HepG2 (cell line): Measurements from ENCODE around the gene DDX23. TPM values are rescaled to one million over a fixed set of nuclear protein-coding genes. Genes with fewer than 3 reads are reported as not detected.

Experiments
- AFF4 ChIP-seq: sonication (generic); formaldehyde crosslinking; IDR thresholded peaks from 2 replicates; pipeline ENCODE4 v1.4.0; 2020; ENCODE audit warnings: missing genetic modification reagents
- ESRRA ChIP-seq: sonication (generic); formaldehyde crosslinking; IDR thresholded peaks from 2 replicates; pipeline ENCODE4 v1.5.1; 2020; ENCODE audit warnings: mild to moderate bottlenecking, low read depth, missing genetic modification reagents
- GABPB1 ChIP-seq: IDR thresholded peaks from 2 replicates; pipeline ENCODE4 v1.6.1; 2016; ENCODE audit warnings: mild to moderate bottlenecking, missing genetic modification reagents, moderate library complexity, missing compliant biosample characterization
- HNRNPLL ChIP-seq: fragments of 200-400 bp; formaldehyde crosslinking; IDR thresholded peaks from 2 replicates; pipeline ENCODE4 v1.6.1; 2017; ENCODE audit warnings: mild to moderate bottlenecking, low read depth, low read length; ENCODE audit not compliant: poor library complexity, severe bottlenecking
- KDM2A ChIP-seq: sonication (generic); formaldehyde crosslinking; IDR thresholded peaks from 2 replicates; pipeline ENCODE4 v1.4.0; 2020; ENCODE audit warnings: low read depth, missing genetic modification reagents, borderline replicate concordance
- LCORL ChIP-seq, 2 experiments: fragments of 450-650 bp in 1 of 2; sonication (generic) in 1 of 2; formaldehyde crosslinking in 1 of 2; IDR thresholded peaks; 2 replicates each; pipeline versions ENCODE4 v1.5.0 to v1.6.1; 2017 to 2020; ENCODE audit warnings: antibody characterized with exemption in 1 of 2, missing genetic modification reagents in 1 of 2
- RFXAP ChIP-seq: sonication (generic); formaldehyde crosslinking; IDR thresholded peaks from 2 replicates; pipeline ENCODE4 v1.4.0; 2020; ENCODE audit warnings: missing genetic modification reagents, borderline replicate concordance
- SMAD3 ChIP-seq: sonication (generic); formaldehyde crosslinking; IDR thresholded peaks from 2 replicates; pipeline ENCODE4 v1.4.0; 2020; ENCODE audit warnings: missing genetic modification reagents
- SNAPC5 ChIP-seq: sonication (generic); formaldehyde crosslinking; IDR thresholded peaks from 2 replicates; pipeline ENCODE4 v1.8.1; 2023; ENCODE audit warnings: mild to moderate bottlenecking, missing genetic modification reagents, borderline replicate concordance
- STAG1 ChIP-seq: sonication (generic); formaldehyde crosslinking; IDR thresholded peaks from 2 replicates; pipeline ENCODE4 v1.4.0; 2020; ENCODE audit warnings: missing genetic modification reagents
- TBX2 ChIP-seq: sonication (generic); formaldehyde crosslinking; IDR thresholded peaks from 2 replicates; pipeline ENCODE4 v1.5.0; 2020; ENCODE audit warnings: missing genetic modification reagents, mild to moderate bottlenecking, borderline replicate concordance
- ZBED4 ChIP-seq: sonication (generic); formaldehyde crosslinking; IDR thresholded peaks from 2 replicates; pipeline ENCODE4 v1.4.0; 2020; ENCODE audit warnings: missing genetic modification reagents, borderline replicate concordance
- ZBTB8A ChIP-seq: sonication (generic); formaldehyde crosslinking; IDR thresholded peaks from 2 replicates; pipeline ENCODE4 v1.4.0; 2020; ENCODE audit warnings: mild to moderate bottlenecking, low read depth, missing genetic modification reagents, borderline replicate concordance
- ZFP62 ChIP-seq: sonication (generic); formaldehyde crosslinking; IDR thresholded peaks from 2 replicates; pipeline ENCODE4 v1.4.0; 2020; ENCODE audit warnings: missing genetic modification reagents
- ZNF350 ChIP-seq: sonication (generic); formaldehyde crosslinking; IDR thresholded peaks from 2 replicates; pipeline ENCODE4 v1.4.0; 2020; ENCODE audit warnings: mild to moderate bottlenecking, low read depth, missing genetic modification reagents, borderline replicate concordance
- ZNF543 ChIP-seq: sonication (generic); formaldehyde crosslinking; IDR thresholded peaks from 2 replicates; pipeline ENCODE4 v1.4.0; 2020; ENCODE audit warnings: mild to moderate bottlenecking, missing genetic modification reagents
- ZNF549 ChIP-seq: sonication (generic); formaldehyde crosslinking; IDR thresholded peaks from 2 replicates; pipeline ENCODE4 v1.5.0; 2020; ENCODE audit warnings: missing genetic modification reagents
- ZNF607 ChIP-seq: sonication (generic); formaldehyde crosslinking; IDR thresholded peaks from 2 replicates; pipeline ENCODE4 v1.5.1; 2020; ENCODE audit warnings: missing genetic modification reagents, mild to moderate bottlenecking, borderline replicate concordance
- ZNF703 ChIP-seq: sonication (generic); formaldehyde crosslinking; IDR thresholded peaks from 2 replicates; pipeline ENCODE4 v1.5.1; 2020; ENCODE audit warnings: missing genetic modification reagents, mild to moderate bottlenecking, moderate library complexity, borderline replicate concordance
- polyA plus RNA-seq, 8 experiments: library from polyadenylated mRNA; depleted of rRNA in 3 of 8; stranded (reverse) in 7 of 8; unstranded in 1 of 8; fragments of >200 nt; fragmentation: Illumina TruSeq in 4 of 8; extraction: Trizol in 4 of 8; gene quantifications; 2 replicates each; pipeline versions ENCODE4 v1.2.1 to v1.2.3, GENCODE V29; 2011 to 2016; ENCODE audit warnings: low read depth in 4 of 8, missing spikeins in 1 of 8, mixed read lengths in 1 of 8; ENCODE audit not compliant: insufficient read depth in 1 of 8
- total RNA-seq, 5 experiments: library from RNA; depleted of rRNA; stranded (reverse); fragments of >200 nt; fragmentation: Illumina TruSeq; extraction: Trizol; gene quantifications; 2 replicates each; pipeline ENCODE4 v1.2.3, GENCODE V29; 2016; ENCODE audit warnings: low read depth in 1 of 5

The DDX23 gene
- total and polyA plus RNA-seq, 2 of the 13 experiments (the other 11 are each of a cell fraction or from before 2014, with no cell fraction given), result 35.7 to 90.0 TPM

DNA sequence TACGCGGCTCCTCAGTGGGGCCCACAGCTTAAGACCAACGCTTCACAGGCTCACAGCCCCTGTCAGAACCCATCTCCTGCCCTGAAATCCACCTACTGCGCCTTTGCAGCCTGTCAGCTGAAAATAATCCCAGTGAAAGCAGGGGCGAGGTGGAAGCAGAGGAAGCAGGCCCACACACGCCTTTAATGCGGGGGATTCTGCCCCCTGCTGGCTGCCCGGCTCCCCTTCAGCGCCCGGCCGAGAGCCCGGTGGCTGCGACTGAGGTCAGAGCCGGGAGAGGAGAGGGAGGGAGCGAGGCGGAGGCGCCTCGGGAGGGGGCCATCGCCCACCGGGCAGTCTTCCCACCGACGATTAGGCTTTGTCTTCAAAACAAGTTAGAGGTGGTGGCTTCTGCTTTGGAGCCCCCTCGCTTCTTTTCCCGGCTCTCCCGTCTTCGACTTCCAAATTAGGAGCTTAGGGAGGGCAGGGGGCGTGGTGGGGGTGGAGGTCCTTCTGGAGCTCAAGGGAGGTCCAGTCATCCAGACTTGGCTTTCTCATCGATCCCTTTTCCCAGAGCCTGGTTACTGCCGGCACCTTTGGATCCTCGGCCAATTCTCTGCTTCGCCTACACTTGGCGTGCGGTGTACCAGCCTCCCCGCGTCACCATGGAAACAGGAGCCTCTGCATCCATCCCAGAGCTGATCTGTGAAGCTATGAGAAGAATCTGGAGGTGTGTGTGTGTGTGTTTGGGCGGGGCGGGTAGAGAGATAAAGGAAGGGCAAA is 38.9 kb upstream of the DDX23 start (continued):
- TF ChIP-seq ZBED4, result peak; percentile 25; the same call in 1 of the 2 replicates
- TF ChIP-seq RFXAP, result no peak
- TF ChIP-seq STAG1 (CRISPR knock-in tag), result peak; percentile 96
- TF ChIP-seq ZBTB8A, result no peak
- TF ChIP-seq LCORL (IDR thresholded peaks at IDR 0.05), result no peak
- TF ChIP-seq LCORL (CRISPR knock-in tag; IDR thresholded peaks at IDR 0.05), result peak; percentile 69
- TF ChIP-seq ZFP62 (CRISPR knock-in tag), result no peak
- no peak for TF ChIP-seq AFF4 (CRISPR knock-in tag)
- peak; percentile 67; the same call in 1 of the 2 replicates for TF ChIP-seq SMAD3
- TF ChIP-seq KDM2A (CRISPR knock-in tag), result peak; percentile 85
- TF ChIP-seq ZNF549 (CRISPR knock-in tag), result no peak
- 0 out of 2 replicates have a peak, but pooled peaks have one; percentile 27 for TF ChIP-seq ESRRA (CRISPR knock-in tag)
- TF ChIP-seq ZNF703 (CRISPR knock-in tag), result no peak
- TF ChIP-seq GABPB1 (CRISPR knock-in tag), result peak; percentile 59; the same call in 1 of the 2 replicates
- TF ChIP-seq ZNF543 (CRISPR knock-in tag), result no peak
- TF ChIP-seq TBX2 (CRISPR knock-in tag), result 0 out of 2 replicates have a peak, but pooled peaks have one; percentile 32
- no peak for TF ChIP-seq ZNF607 (CRISPR knock-in tag)
- peak; percentile 32 for TF ChIP-seq HNRNPLL
- no peak for TF ChIP-seq SNAPC5
- TF ChIP-seq ZNF350, result peak; percentile 66; the same call in 1 of the 2 replicates
